ENCODE results near the gene TXNRD2. TPM values are rescaled to one million over a fixed set of nuclear protein-coding genes. Genes with fewer than 3 reads are reported as not detected.

TXNRD2 gene
- total and polyA plus RNA-seq, 2 donors (not counting 1 experiment from before 2014, with no cell fraction given) = 24.8 to 36.2 TPM

DNA sequence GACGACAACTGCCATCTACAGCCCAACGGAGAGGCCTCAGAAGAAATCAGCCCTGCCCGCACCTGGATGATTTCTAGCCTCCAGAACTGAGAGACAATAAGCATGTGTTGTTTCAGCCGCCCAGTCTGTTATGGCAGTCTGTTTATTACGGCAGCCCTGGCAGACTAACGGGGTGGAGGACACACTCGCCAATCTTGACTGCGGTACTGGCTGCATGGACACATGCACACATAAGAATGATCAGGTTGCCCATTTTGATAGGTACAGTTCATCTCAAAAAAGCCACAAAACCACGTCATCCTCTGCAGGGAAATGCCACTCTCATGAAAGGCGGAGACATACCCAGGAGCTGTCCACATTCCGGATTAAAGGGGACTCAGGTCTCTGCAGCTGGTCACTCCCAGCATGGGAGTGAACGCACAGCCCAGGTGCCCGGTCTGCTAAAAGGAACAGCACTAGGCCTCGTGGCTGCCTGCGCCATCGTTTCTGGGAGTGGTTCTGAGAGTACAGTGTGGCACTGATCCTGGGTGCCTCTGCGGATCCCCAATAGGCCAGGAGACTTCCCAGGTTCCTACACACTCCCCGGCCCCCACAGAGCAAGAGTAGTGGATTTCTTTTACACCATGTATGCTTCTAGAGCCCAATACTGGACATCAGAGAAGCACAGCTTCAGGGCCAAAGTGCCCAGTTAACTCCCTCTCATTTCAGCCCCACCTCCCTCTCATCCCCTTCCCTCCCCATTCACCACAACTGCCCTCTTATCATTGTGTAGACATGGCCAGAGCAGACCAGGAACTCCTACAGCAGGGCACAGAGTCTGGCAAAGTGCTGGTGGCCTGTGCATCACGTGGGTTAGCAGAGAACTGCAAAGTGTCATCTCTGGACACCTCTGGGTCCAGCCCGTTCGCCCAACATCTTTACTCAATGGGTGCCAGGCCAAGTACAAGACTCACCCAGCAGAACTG lies 11.8 kb downstream of the TXNRD2 start:
- no peak overlapping the region for H3K9ac ChIP-seq (ENCODE audit: low read length)

DNA sequence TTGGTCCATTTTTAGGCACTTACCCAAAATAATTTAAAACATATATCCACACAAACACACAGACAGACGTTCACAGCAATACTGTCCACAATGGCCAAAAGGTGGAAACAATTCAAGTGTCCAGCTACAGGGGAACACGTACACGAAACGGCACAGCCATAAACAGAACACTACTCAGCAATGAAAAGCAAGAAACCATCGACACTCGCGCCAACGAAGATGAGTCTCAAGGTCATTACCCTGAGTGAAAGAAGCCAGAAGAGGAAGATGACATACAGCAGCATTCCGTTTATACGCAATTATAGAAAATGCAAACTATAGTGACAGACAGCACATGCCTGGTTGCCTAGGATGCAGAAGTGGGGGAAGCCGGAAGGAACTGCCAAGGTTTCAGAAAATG lies 13.4 kb downstream of the TXNRD2 start:
- ChIA-PET POLR2A (no interaction called here), CTCF (no interaction called here)
- intact Hi-C loops (cut with micrococcal nuclease) = no loop called here
- Histone ChIP-seq H4K20me1 (ENCODE audit: control insufficient read depth, insufficient read depth, low read length, poor library complexity, severe bottlenecking) (no peaks in the 10 kb centered on the region), H3K4me2 (replicated peaks; ENCODE audit: low read depth, low read length, poor library complexity, severe bottlenecking) (no peak overlapping the region), H3K4me3 (ENCODE audit: control extremely low read depth in 1 of 5, extremely low read depth in 1 of 5, insufficient read depth in 1 of 5, low read depth in 2 of 5, low read length in 4 of 5) (no peak overlapping the region), H3K36me3 (replicated peaks in 1 of 2; ENCODE audit: control extremely low read depth in 1 of 2, control insufficient read depth in 1 of 2, extremely low read depth in 1 of 2, insufficient read depth in 2 of 2, low read length in 1 of 2) (no peaks in the 10 kb centered on the region), H3K27me3 (replicated peaks in 1 of 4; ENCODE audit: control extremely low read depth in 1 of 4, control insufficient read depth in 3 of 4, insufficient read depth in 4 of 4, low read length in 3 of 4) (no peaks in the 10 kb centered on the region), H3K4me1 (ENCODE audit: control insufficient read depth in 2 of 2, insufficient read depth in 2 of 2, low read length in 2 of 2) (no peaks in the 10 kb centered on the region), H3K9me3 (ENCODE audit: control extremely low read depth in 1 of 3, control insufficient read depth in 2 of 3, insufficient read depth in 1 of 3, low read length in 2 of 3) (no peaks in the 10 kb centered on the region), H3K9ac (ENCODE audit: low read length) (no peak overlapping the region), H3K79me2 (ENCODE audit: control insufficient read depth, insufficient read depth, low read length) (no peaks in the 10 kb centered on the region), H3K27ac (ENCODE audit: low read length in 2 of 2) (no peak overlapping the region), H2AFZ (ENCODE audit: insufficient read depth, low read depth, low read length, poor library complexity, severe bottlenecking) (no peak overlapping the region)
- TF ChIP-seq EZH2 (IDR thresholded peaks at IDR 0.05; ENCODE audit: borderline replicate concordance, insufficient read depth, low read depth, low read length, poor library complexity, severe bottlenecking) = no peak
- TF ChIP-seq, protein P1, sequence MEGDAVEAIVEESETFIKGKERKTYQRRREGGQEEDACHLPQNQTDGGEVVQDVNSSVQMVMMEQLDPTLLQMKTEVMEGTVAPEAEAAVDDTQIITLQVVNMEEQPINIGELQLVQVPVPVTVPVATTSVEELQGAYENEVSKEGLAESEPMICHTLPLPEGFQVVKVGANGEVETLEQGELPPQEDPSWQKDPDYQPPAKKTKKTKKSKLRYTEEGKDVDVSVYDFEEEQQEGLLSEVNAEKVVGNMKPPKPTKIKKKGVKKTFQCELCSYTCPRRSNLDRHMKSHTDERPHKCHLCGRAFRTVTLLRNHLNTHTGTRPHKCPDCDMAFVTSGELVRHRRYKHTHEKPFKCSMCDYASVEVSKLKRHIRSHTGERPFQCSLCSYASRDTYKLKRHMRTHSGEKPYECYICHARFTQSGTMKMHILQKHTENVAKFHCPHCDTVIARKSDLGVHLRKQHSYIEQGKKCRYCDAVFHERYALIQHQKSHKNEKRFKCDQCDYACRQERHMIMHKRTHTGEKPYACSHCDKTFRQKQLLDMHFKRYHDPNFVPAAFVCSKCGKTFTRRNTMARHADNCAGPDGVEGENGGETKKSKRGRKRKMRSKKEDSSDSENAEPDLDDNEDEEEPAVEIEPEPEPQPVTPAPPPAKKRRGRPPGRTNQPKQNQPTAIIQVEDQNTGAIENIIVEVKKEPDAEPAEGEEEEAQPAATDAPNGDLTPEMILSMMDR (IDR thresholded peaks at IDR 0.05) = no peak
- Mint-ChIP-seq H3K9me3 (ENCODE audit: insufficient read depth) (no peaks in the 10 kb centered on the region), H3K27me3 (no peaks in the 10 kb centered on the region), H3K4me1 (no peaks in the 10 kb centered on the region), H3K4me3 (no peak overlapping the region), H3K27ac (no peak overlapping the region)
- WGBS (ENCODE audit: insufficient coverage) = 93% methylated on average over 6 of the region's 11 CpGs
- ATAC-seq (ENCODE audit: low read depth) = no peak
- no peak for DNase-seq

More for the DNA sequence above, 11.8 kb downstream of the TXNRD2 start:
- H3K4me3 Mint-ChIP-seq = no peak overlapping the region
- ChIA-PET CTCF (interaction anchor here (0.6 kb wide), 1 partner anchor 21 kb away, joined by 5 read pairs; no protein-coding TSS in a partner anchor), POLR2A (no interaction called here)
- TF ChIP-seq, protein P1 (IDR thresholded peaks at IDR 0.05) = no peak
- TF ChIP-seq EZH2 (IDR thresholded peaks at IDR 0.05; ENCODE audit: borderline replicate concordance, insufficient read depth, low read depth, low read length, poor library complexity, severe bottlenecking) = no peak
- Histone ChIP-seq H3K4me2 (replicated peaks; ENCODE audit: low read depth, low read length, poor library complexity, severe bottlenecking) (no peak overlapping the region), H3K4me1 (ENCODE audit: control insufficient read depth in 2 of 2, insufficient read depth in 2 of 2, low read length in 2 of 2) (no peaks in the 10 kb centered on the region), H3K79me2 (ENCODE audit: control insufficient read depth, insufficient read depth, low read length) (no peaks in the 10 kb centered on the region), H3K27ac (ENCODE audit: low read length in 2 of 2) (no peak overlapping the region), H4K20me1 (ENCODE audit: control insufficient read depth, insufficient read depth, low read length, poor library complexity, severe bottlenecking) (no peaks in the 10 kb centered on the region), H2AFZ (ENCODE audit: insufficient read depth, low read depth, low read length, poor library complexity, severe bottlenecking) (no peak overlapping the region), H3K9me3 (ENCODE audit: control extremely low read depth in 1 of 3, control insufficient read depth in 2 of 3, insufficient read depth in 1 of 3, low read length in 2 of 3) (peaks cover 0 to 3% (median 0%) of the 10 kb centered on the region in 3 donors), H3K4me3 (ENCODE audit: control extremely low read depth in 1 of 5, extremely low read depth in 1 of 5, insufficient read depth in 1 of 5, low read depth in 2 of 5, low read length in 4 of 5) (no peak overlapping the region), H3K27me3 (replicated peaks in 1 of 4; ENCODE audit: control extremely low read depth in 1 of 4, control insufficient read depth in 3 of 4, insufficient read depth in 4 of 4, low read length in 3 of 4) (no peaks in the 10 kb centered on the region), H3K36me3 (replicated peaks in 1 of 2; ENCODE audit: control extremely low read depth in 1 of 2, control insufficient read depth in 1 of 2, extremely low read depth in 1 of 2, insufficient read depth in 2 of 2, low read length in 1 of 2) (no peaks in the 10 kb centered on the region)
- intact Hi-C loops (cut with micrococcal nuclease) = no loop called here
- H3K9me3 Mint-ChIP-seq (ENCODE audit: insufficient read depth) = no peaks in the 10 kb centered on the region
- no peaks in the 10 kb centered on the region for H3K4me1 Mint-ChIP-seq
- DNase-seq (no peak), ATAC-seq (ENCODE audit: low read depth) (no peak)
- H3K27me3 Mint-ChIP-seq = no peaks in the 10 kb centered on the region
- H3K27ac Mint-ChIP-seq = no peak overlapping the region
- WGBS (ENCODE audit: insufficient coverage) = 93% methylated on average over 21 of the region's 21 CpGs
